ENCODE data around the gene PYGM. TPM values are rescaled to one million over a fixed set of nuclear protein-coding genes. Genes with fewer than 3 reads are reported as not detected.

The PYGM gene
- total RNA-seq, 1 experiment from 2014 or later, result 1.7 TPM

- POLR2A ChIA-PET, result interaction anchor here (1.3 kb wide), 1 partner anchor 50 kb away, joined by 3 read pairs; no protein-coding TSS in a partner anchor
Measured at GRCh38 chr11:64786308-64786707, 26.5 kb upstream of the PYGM start.

More at GRCh38 chr11:64786308-64786707, 26.5 kb upstream of the PYGM start:
- DNase-seq (ENCODE audit: low read depth, low spot score) (no peak), ATAC-seq (no peak)
- Histone ChIP-seq H3K9ac (ENCODE audit: low read length) (no peak overlapping the region), H2AFZ (ENCODE audit: low read depth, low read length, poor library complexity, severe bottlenecking) (no peak overlapping the region), H3K4me3 (replicated peaks in 1 of 2; ENCODE audit: low read depth in 1 of 2, low read length in 2 of 2) (no peak overlapping the region), H3K27me3 (ENCODE audit: insufficient read depth, low read length) (no peaks in the 10 kb centered on the region), H3K4me2 (ENCODE audit: low read length) (no peak overlapping the region), H3K79me2 (ENCODE audit: insufficient read depth, low read length) (no peaks in the 10 kb centered on the region), H3K36me3 (ENCODE audit: control insufficient read depth in 1 of 2, insufficient read depth in 2 of 2, low read length in 2 of 2) (no peaks in the 10 kb centered on the region), H3K9me2 (ENCODE audit: insufficient read depth) (no peaks in the 10 kb centered on the region), H3K4me1 (ENCODE audit: control insufficient read depth in 1 of 2, insufficient read depth in 2 of 2, low read length in 2 of 2) (peaks cover 2 to 14% of the 10 kb centered on the region in 2 experiments; a peak in 3 of 4 replicates), H3K9me3 (ENCODE audit: control insufficient read depth in 1 of 2, insufficient read depth in 1 of 2, low read depth in 1 of 2, low read length in 2 of 2) (no peaks in the 10 kb centered on the region), H4K20me1 (ENCODE audit: insufficient read depth) (no peaks in the 10 kb centered on the region), H3K27ac (ENCODE audit: low read depth, low read length) (no peak overlapping the region)
- ChIA-PET CTCF (interaction anchor here (1.7 kb wide), 1 partner anchor 61 kb away, joined by 3 read pairs; no protein-coding TSS in a partner anchor), RAD21 (ENCODE audit: low non-redundant PET in 1 of 2, low total read pairs in 2 of 2, uncharacterized antibody in 2 of 2, unreplicated experiment in 2 of 2) (no interaction called here)
- intact Hi-C loops (cut with micrococcal nuclease), result loop anchor here (2.0 to 5.0 kb wide), 4 partner anchors 56 to 331 kb away; partner anchors contain the start of genes ARL2, CDC42BPG and ZNHIT2
- no peak for TF ChIP-seq CBX3 (IDR thresholded peaks at IDR 0.05; ENCODE audit: low read depth)
- no peak for TF ChIP-seq JUND (IDR thresholded peaks at IDR 0.05)
- no peak for TF ChIP-seq RAD21 (IDR thresholded peaks at IDR 0.05; ENCODE audit: low read depth)
- no peak for TF ChIP-seq POLR2AphosphoS5 (IDR thresholded peaks at IDR 0.05; ENCODE audit: low read depth, low read length)
- TF ChIP-seq FOSL1 (IDR thresholded peaks at IDR 0.05; ENCODE audit: low read depth), result no peak
- TF ChIP-seq SRF (IDR thresholded peaks at IDR 0.05; ENCODE audit: low read depth), result no peak
- TF ChIP-seq MAX (IDR thresholded peaks at IDR 0.05), result no peak
- TF ChIP-seq ZBTB33 (IDR thresholded peaks at IDR 0.05; ENCODE audit: extremely low read depth, insufficient replicate concordance, low read length), result no peak
- TF ChIP-seq SIN3A (IDR thresholded peaks at IDR 0.05; ENCODE audit: low read depth), result no peak
- no peak for TF ChIP-seq CTCF (IDR thresholded peaks at IDR 0.05 in 2 of 3, conservative IDR thresholded peaks at IDR 0.05 in 1 of 3; ENCODE audit: borderline replicate concordance in 1 of 3, insufficient read depth in 1 of 3, low read depth in 2 of 3, low read length in 2 of 3)
- no peak for TF ChIP-seq ZNF274 (IDR thresholded peaks at IDR 0.05; ENCODE audit: low read depth, low read length)
- TF ChIP-seq, protein P1, sequence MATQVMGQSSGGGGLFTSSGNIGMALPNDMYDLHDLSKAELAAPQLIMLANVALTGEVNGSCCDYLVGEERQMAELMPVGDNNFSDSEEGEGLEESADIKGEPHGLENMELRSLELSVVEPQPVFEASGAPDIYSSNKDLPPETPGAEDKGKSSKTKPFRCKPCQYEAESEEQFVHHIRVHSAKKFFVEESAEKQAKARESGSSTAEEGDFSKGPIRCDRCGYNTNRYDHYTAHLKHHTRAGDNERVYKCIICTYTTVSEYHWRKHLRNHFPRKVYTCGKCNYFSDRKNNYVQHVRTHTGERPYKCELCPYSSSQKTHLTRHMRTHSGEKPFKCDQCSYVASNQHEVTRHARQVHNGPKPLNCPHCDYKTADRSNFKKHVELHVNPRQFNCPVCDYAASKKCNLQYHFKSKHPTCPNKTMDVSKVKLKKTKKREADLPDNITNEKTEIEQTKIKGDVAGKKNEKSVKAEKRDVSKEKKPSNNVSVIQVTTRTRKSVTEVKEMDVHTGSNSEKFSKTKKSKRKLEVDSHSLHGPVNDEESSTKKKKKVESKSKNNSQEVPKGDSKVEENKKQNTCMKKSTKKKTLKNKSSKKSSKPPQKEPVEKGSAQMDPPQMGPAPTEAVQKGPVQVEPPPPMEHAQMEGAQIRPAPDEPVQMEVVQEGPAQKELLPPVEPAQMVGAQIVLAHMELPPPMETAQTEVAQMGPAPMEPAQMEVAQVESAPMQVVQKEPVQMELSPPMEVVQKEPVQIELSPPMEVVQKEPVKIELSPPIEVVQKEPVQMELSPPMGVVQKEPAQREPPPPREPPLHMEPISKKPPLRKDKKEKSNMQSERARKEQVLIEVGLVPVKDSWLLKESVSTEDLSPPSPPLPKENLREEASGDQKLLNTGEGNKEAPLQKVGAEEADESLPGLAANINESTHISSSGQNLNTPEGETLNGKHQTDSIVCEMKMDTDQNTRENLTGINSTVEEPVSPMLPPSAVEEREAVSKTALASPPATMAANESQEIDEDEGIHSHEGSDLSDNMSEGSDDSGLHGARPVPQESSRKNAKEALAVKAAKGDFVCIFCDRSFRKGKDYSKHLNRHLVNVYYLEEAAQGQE (IDR thresholded peaks at IDR 0.05; ENCODE audit: low read depth), result no peak
- TF ChIP-seq, protein P2, sequence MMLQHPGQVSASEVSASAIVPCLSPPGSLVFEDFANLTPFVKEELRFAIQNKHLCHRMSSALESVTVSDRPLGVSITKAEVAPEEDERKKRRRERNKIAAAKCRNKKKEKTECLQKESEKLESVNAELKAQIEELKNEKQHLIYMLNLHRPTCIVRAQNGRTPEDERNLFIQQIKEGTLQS (IDR thresholded peaks at IDR 0.05), result no peak
- TF ChIP-seq SP1 (IDR thresholded peaks at IDR 0.05; ENCODE audit: low read depth), result no peak
- TF ChIP-seq ZFX (IDR thresholded peaks at IDR 0.05), result no peak
- TF ChIP-seq EGR1 (IDR thresholded peaks at IDR 0.05; ENCODE audit: low read depth), result no peak
- no peak for TF ChIP-seq POLR2A (IDR thresholded peaks at IDR 0.05; ENCODE audit: borderline replicate concordance, extremely low read depth, insufficient read depth, insufficient read length)
- TF ChIP-seq YY1 (IDR thresholded peaks at IDR 0.05; ENCODE audit: extremely low read depth, insufficient replicate concordance, low read depth, low read length), result no peak
- TF ChIP-seq EZH2phosphoT487 (IDR thresholded peaks at IDR 0.05; ENCODE audit: borderline replicate concordance), result no peak
- no TSS peak for BruUV-seq (replicated peaks)

Measured in HCT116 (cell line).